Measurements from ENCODE around the gene CACNG6.

Gene CACNG6

DNA sequence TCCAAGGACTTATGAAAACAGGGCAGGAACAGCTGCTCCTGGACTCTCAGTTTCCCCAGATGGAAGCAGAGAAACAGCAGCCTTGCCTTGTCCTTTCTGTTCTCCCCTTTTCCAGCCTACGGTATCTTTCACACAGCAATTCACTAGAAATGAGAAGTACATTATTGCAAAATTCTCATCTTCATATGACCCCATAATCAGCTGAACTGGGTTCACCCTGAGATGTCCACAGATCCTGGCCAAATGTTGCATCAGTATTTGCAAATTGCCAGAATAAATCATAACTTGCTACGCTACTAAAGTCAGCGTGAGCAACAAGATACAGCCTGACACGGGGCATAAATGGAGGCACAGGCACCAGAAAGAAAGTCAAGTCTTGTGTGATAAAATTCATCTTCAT lies 56.2 kb downstream of the CACNG6 start:
- DNase-seq = no peak
